ENCODE results near the gene RNU1-1. TPM values are rescaled to one million over a fixed set of nuclear protein-coding genes. Genes with fewer than 3 reads are reported as not detected.
"Not testable (repeated sequence)": the region's sequence is repeated elsewhere in the genome, so short reads cannot be mapped to it uniquely, and the experiment has no call there.

Gene RNU1-1
- 1,678 and 1,905 TPM in 2 replicates for total RNA-seq (2022)
- percentile 84 among the genes with signal in this experiment for Bru-seq, nascent RNA
- BruChase-seq, experiment 1, labeled RNA remaining after a 6-hour chase = percentile 57 among the genes with signal in this experiment
- percentile 66 among the genes with signal in this experiment for BruChase-seq, experiment 2, labeled RNA remaining after a 2-hour chase
- long read RNA-seq = 0 reads

DNA sequence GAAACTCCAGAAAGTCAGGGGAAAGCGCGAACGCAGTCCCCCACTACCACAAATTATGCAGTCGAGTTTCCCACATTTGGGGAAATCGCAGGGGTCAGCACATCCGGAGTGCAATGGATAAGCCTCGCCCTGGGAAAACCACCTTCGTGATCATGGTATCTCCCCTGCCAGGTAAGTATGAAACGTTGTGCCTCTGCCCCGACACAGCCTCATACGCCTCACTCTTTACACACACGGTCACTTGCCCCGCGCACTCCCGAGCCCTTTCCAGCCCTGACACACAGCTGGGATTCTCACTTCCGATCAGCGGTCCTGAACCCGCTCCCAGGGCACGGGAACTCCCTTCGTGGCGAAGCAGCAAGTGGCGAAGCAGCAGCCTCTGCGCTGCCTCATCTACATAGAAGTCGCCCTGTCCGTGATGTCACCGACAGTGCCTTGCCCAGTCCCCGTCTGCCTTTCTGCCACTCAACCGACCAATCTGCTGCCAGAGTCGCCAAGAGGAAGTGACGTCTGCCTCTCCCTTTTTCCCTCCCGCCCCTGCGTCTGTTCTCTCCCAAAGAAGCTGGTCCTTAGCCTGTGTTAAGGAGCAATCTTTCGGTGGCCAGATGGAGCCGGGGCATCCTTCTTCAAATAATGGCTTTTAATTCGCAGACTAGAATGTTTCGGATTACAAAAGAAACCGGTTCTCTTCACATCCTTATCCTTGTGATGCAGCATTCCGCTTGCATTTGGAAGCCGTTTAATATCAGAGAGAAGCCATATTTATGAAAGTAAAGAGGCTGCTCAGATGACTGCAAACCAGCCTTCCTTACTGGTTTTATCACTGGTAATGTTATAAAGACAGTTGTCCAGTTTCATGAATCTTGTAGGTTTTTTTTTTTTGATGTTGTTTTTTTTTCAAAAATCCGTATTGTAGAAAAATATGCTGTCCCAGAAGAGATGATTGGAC is at the start of gene RNU1-1:
RNU1-1 (minus strand) TSS at position 179 of the 949 bp plus-strand sequence.
- H3K9me3 Mint-ChIP-seq (ENCODE audit: low read depth, unreplicated experiment); H3K27ac Mint-ChIP-seq (ENCODE audit: unreplicated experiment); H3K36me3 Mint-ChIP-seq (ENCODE audit: insufficient read depth, unreplicated experiment); intact Hi-C loops (cut with micrococcal nuclease; ENCODE audit: unreplicated experiment); H3K4me3 Mint-ChIP-seq (ENCODE audit: low read depth, unreplicated experiment); H3K4me1 Mint-ChIP-seq (ENCODE audit: low read depth, unreplicated experiment); CTCF ChIA-PET: not testable (repeated sequence)
- peaks cover 20% of the 10 kb centered on the region for H3K27me3 Mint-ChIP-seq (ENCODE audit: unreplicated experiment)
- peak; percentile 55 for DNase-seq
- BruUV-seq (replicated peaks) = TSS peak; percentile 100

GRCh38 chr1:16561035-16561434 is 47.0 kb upstream of the RNU1-1 start:
- intact Hi-C loops (cut with micrococcal nuclease; ENCODE audit: unreplicated experiment); H3K36me3 Mint-ChIP-seq (ENCODE audit: insufficient read depth, unreplicated experiment): not testable (repeated sequence)

GRCh38 chr1:16560498-16560897 is 46.4 kb upstream of the RNU1-1 start:
- BruUV-seq (replicated peaks); H3K27me3 Mint-ChIP-seq (ENCODE audit: unreplicated experiment); DNase-seq; H3K4me3 Mint-ChIP-seq (ENCODE audit: low read depth, unreplicated experiment); H3K36me3 Mint-ChIP-seq (ENCODE audit: insufficient read depth, unreplicated experiment); H3K4me1 Mint-ChIP-seq (ENCODE audit: low read depth, unreplicated experiment); intact Hi-C loops (cut with micrococcal nuclease; ENCODE audit: unreplicated experiment); H3K27ac Mint-ChIP-seq (ENCODE audit: unreplicated experiment); CTCF ChIA-PET; H3K9me3 Mint-ChIP-seq (ENCODE audit: low read depth, unreplicated experiment): not testable (repeated sequence)

More at GRCh38 chr1:16561035-16561434, 47.0 kb upstream of the RNU1-1 start:
- H3K9me3 Mint-ChIP-seq (ENCODE audit: low read depth, unreplicated experiment); H3K4me1 Mint-ChIP-seq (ENCODE audit: low read depth, unreplicated experiment); H3K4me3 Mint-ChIP-seq (ENCODE audit: low read depth, unreplicated experiment); H3K27ac Mint-ChIP-seq (ENCODE audit: unreplicated experiment); CTCF ChIA-PET; DNase-seq; BruUV-seq (replicated peaks); H3K27me3 Mint-ChIP-seq (ENCODE audit: unreplicated experiment): not testable (repeated sequence)

DNA sequence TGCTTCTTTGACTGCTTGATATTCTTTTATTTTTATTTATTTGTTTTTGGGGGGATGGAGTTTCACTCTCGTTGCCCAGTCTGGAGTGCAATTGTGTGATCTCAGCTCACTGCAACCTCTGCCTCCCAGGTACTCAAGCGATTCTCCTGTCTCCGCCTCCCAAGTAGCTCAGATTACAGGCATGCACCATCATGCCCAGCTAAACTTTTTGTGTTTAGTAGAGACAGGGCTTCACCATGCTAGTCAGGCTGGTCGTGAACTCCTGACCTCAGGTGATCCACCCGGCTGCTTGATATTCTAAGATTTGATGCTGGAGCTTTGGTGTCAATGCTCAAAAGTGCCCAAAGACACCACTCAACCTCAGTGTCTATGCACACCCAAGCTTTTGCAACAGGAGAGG is 45.6 kb upstream of the RNU1-1 start:
- H3K4me1 Mint-ChIP-seq (ENCODE audit: low read depth, unreplicated experiment); H3K4me3 Mint-ChIP-seq (ENCODE audit: low read depth, unreplicated experiment); BruUV-seq (replicated peaks); H3K9me3 Mint-ChIP-seq (ENCODE audit: low read depth, unreplicated experiment); H3K36me3 Mint-ChIP-seq (ENCODE audit: insufficient read depth, unreplicated experiment); H3K27ac Mint-ChIP-seq (ENCODE audit: unreplicated experiment); DNase-seq; intact Hi-C loops (cut with micrococcal nuclease; ENCODE audit: unreplicated experiment); H3K27me3 Mint-ChIP-seq (ENCODE audit: unreplicated experiment): not testable (repeated sequence)
- CTCF ChIA-PET = interaction anchor here (0.6 kb wide), 1 partner anchor 332 kb away, joined by 3 read pairs; no protein-coding TSS in a partner anchor

- H3K36me3 Mint-ChIP-seq (ENCODE audit: insufficient read depth, unreplicated experiment); H3K9me3 Mint-ChIP-seq (ENCODE audit: low read depth, unreplicated experiment); CTCF ChIA-PET; H3K4me1 Mint-ChIP-seq (ENCODE audit: low read depth, unreplicated experiment); BruUV-seq (replicated peaks); H3K27ac Mint-ChIP-seq (ENCODE audit: unreplicated experiment); intact Hi-C loops (cut with micrococcal nuclease; ENCODE audit: unreplicated experiment); H3K4me3 Mint-ChIP-seq (ENCODE audit: low read depth, unreplicated experiment); DNase-seq; H3K27me3 Mint-ChIP-seq (ENCODE audit: unreplicated experiment): not testable (repeated sequence)
These were observed 42.9 kb upstream of the RNU1-1 start for GRCh38 chr1:16557034-16557433.

DNA sequence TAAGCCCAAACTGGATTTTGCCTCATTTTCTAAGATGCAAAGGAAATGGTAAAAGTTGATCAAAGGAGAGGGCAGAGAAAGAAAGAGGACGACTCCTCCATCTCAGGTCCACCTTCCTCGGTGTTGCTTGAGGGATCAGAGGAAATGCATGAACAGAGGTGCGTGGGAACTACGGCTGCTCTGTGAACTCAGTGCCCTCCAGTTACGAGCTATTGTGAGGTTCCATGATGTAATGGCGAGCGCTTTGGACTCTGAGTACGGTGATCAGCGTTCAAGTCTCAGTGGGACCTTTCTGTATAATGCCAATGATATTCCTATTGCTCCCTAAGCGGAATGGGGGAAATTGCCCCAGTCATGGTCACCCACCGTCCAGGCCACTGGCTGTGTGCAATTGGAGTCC is 39.2 kb upstream of the RNU1-1 start:
- H3K4me1 Mint-ChIP-seq (ENCODE audit: low read depth, unreplicated experiment); H3K36me3 Mint-ChIP-seq (ENCODE audit: insufficient read depth, unreplicated experiment); DNase-seq; H3K9me3 Mint-ChIP-seq (ENCODE audit: low read depth, unreplicated experiment); intact Hi-C loops (cut with micrococcal nuclease; ENCODE audit: unreplicated experiment); BruUV-seq (replicated peaks); H3K27ac Mint-ChIP-seq (ENCODE audit: unreplicated experiment); H3K27me3 Mint-ChIP-seq (ENCODE audit: unreplicated experiment); H3K4me3 Mint-ChIP-seq (ENCODE audit: low read depth, unreplicated experiment); CTCF ChIA-PET: not testable (repeated sequence)

- intact Hi-C loops (cut with micrococcal nuclease; ENCODE audit: unreplicated experiment); DNase-seq; H3K27ac Mint-ChIP-seq (ENCODE audit: unreplicated experiment); H3K4me1 Mint-ChIP-seq (ENCODE audit: low read depth, unreplicated experiment); H3K9me3 Mint-ChIP-seq (ENCODE audit: low read depth, unreplicated experiment); CTCF ChIA-PET; H3K27me3 Mint-ChIP-seq (ENCODE audit: unreplicated experiment); BruUV-seq (replicated peaks); H3K4me3 Mint-ChIP-seq (ENCODE audit: low read depth, unreplicated experiment); H3K36me3 Mint-ChIP-seq (ENCODE audit: insufficient read depth, unreplicated experiment): not testable (repeated sequence)
These were observed 36.3 kb upstream of the RNU1-1 start for GRCh38 chr1:16550212-16550918.

- DNase-seq; H3K27ac Mint-ChIP-seq (ENCODE audit: unreplicated experiment); BruUV-seq (replicated peaks); intact Hi-C loops (cut with micrococcal nuclease; ENCODE audit: unreplicated experiment); CTCF ChIA-PET; H3K9me3 Mint-ChIP-seq (ENCODE audit: low read depth, unreplicated experiment); H3K36me3 Mint-ChIP-seq (ENCODE audit: insufficient read depth, unreplicated experiment); H3K27me3 Mint-ChIP-seq (ENCODE audit: unreplicated experiment); H3K4me3 Mint-ChIP-seq (ENCODE audit: low read depth, unreplicated experiment); H3K4me1 Mint-ChIP-seq (ENCODE audit: low read depth, unreplicated experiment): not testable (repeated sequence)
These were observed 35.5 kb upstream of the RNU1-1 start for GRCh38 chr1:16549545-16549944.

DNA sequence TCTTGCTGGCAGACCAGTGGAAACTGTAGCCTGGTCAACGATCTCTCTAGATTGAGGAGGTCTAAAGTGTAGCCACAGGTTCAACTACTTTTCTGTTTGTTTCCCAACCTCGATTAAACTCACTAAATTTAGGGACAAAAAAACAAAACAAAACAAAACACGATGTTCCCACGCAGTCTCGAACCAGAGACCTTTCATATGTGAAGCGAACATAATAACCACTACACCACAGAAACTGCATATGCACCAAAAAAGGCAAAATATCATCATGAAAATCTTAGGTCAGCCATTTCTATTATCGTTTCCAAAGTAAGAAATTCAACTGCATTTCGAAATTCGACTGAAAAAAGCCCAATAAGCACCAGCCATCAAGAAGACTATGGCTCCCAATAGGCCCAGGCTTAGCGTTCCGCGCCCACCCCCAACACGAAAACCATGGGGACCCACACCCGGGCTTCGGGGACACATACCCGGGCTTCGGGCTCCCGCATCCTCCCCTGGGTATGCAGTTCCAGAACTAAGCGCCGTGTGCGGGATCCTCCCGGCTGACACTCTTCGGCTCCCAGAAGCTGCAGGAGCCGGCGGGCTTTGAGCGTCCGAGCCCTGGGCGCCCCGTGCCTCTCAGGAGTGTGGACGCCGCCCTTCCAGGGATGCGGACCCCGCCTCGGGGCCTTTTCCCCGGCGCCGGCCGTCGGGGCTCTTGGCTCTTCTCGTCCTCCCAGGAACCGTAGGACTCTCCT is 33.6 kb upstream of the RNU1-1 start:
- H3K4me1 Mint-ChIP-seq (ENCODE audit: low read depth, unreplicated experiment); H3K4me3 Mint-ChIP-seq (ENCODE audit: low read depth, unreplicated experiment); H3K9me3 Mint-ChIP-seq (ENCODE audit: low read depth, unreplicated experiment); DNase-seq; BruUV-seq (replicated peaks); H3K27me3 Mint-ChIP-seq (ENCODE audit: unreplicated experiment); H3K36me3 Mint-ChIP-seq (ENCODE audit: insufficient read depth, unreplicated experiment); H3K27ac Mint-ChIP-seq (ENCODE audit: unreplicated experiment); CTCF ChIA-PET; intact Hi-C loops (cut with micrococcal nuclease; ENCODE audit: unreplicated experiment): not testable (repeated sequence)
